Osteoblast (primary cell): ENCODE measurements around the gene THBS1. TPM values are rescaled to one million over a fixed set of nuclear protein-coding genes. Genes with fewer than 3 reads are reported as not detected.

Experiments
- DNase-seq: peaks from one replicate; pipeline ENCODE4 v3.0.0; 2011; ENCODE audit warnings: low spot score, mixed read lengths; ENCODE audit not compliant: insufficient read length; ENCODE audit errors: missing footprints
- H2AFZ ChIP-seq: 2 replicates; pipeline ENCODE4 v1.6.0; 2011; ENCODE audit warnings: mild to moderate bottlenecking, low read length
- H3K27ac ChIP-seq: 2 replicates; pipeline ENCODE4 v1.5.1; 2011; ENCODE audit warnings: mild to moderate bottlenecking, low read depth, low read length, moderate library complexity
- H3K27me3 ChIP-seq: 2 replicates; pipeline ENCODE4 v1.6.0; 2012; ENCODE audit warnings: mild to moderate bottlenecking, control low read depth, inconsistent platforms, low read length, moderate library complexity; ENCODE audit not compliant: insufficient read depth
- H3K36me3 ChIP-seq: 2 replicates; pipeline ENCODE4 v1.5.1; 2011; ENCODE audit warnings: mild to moderate bottlenecking, low read length, control low read depth, moderate library complexity; ENCODE audit not compliant: insufficient read depth
- H3K4me1 ChIP-seq: 2 replicates; pipeline ENCODE4 v1.5.1; 2011; ENCODE audit warnings: mild to moderate bottlenecking, low read length, control low read depth, moderate library complexity; ENCODE audit not compliant: insufficient read depth
- H3K4me2 ChIP-seq: 2 replicates; pipeline ENCODE4 v1.6.0; 2011; ENCODE audit warnings: mild to moderate bottlenecking, low read length; ENCODE audit not compliant: insufficient read depth
- H3K4me3 ChIP-seq: fragments of 200-600 bp; sonication (generic); 3 replicates; pipeline ENCODE4 v1.5.1; 2012; ENCODE audit warnings: mild to moderate bottlenecking, low read length, inconsistent platforms; ENCODE audit not compliant: insufficient read depth
- H3K79me2 ChIP-seq: 2 replicates; pipeline ENCODE4 v1.6.0; 2012; ENCODE audit warnings: mild to moderate bottlenecking, low read length, control low read depth, inconsistent platforms; ENCODE audit not compliant: insufficient read depth
- H3K9me3 ChIP-seq: 2 replicates; pipeline ENCODE4 v1.5.1; 2011; ENCODE audit warnings: low read depth, low read length, control low read depth
- H4K20me1 ChIP-seq: 2 replicates; pipeline ENCODE4 v1.6.0; 2012; ENCODE audit warnings: mild to moderate bottlenecking, low read length, control low read depth; ENCODE audit not compliant: insufficient read depth
- CTCF ChIP-seq: IDR thresholded peaks from 2 replicates; pipeline ENCODE4 v1.5.1; 2011; ENCODE audit warnings: mild to moderate bottlenecking, low read depth, low read length, moderate library complexity; ENCODE audit errors: extremely low read depth
- total RNA-seq: library from RNA; depleted of rRNA; stranded (reverse); fragments of >200 nt; gene quantifications from 2 replicates; pipeline ENCODE4 v1.2.3, GENCODE V29; 2012

Gene THBS1
- total RNA-seq, 1 donor, result 8,941 TPM

GRCh38 chr15:39645138-39645975 is 64.5 kb downstream of the THBS1 start:
- H3K9me3 ChIP-seq, result no peaks in the 10 kb centered on the region
- H4K20me1 ChIP-seq, result no peaks in the 10 kb centered on the region
- H3K4me3 ChIP-seq, result no peak overlapping the region
- peaks cover 15% of the 10 kb centered on the region for H3K4me1 ChIP-seq
- H3K36me3 ChIP-seq, result no peaks in the 10 kb centered on the region
- TF ChIP-seq CTCF, result no peak
- H3K27ac ChIP-seq, result no peak overlapping the region
- no peak for DNase-seq
- H2AFZ ChIP-seq, result no peak overlapping the region
- no peak overlapping the region for H3K4me2 ChIP-seq
- H3K79me2 ChIP-seq, result no peaks in the 10 kb centered on the region
- H3K27me3 ChIP-seq, result no peaks in the 10 kb centered on the region

GRCh38 chr15:39645976-39646257 is 65.0 kb downstream of the THBS1 start:
- no peak for TF ChIP-seq CTCF
- H3K4me2 ChIP-seq, result no peak overlapping the region
- peaks cover 15% of the 10 kb centered on the region for H3K4me1 ChIP-seq
- no peak overlapping the region for H3K4me3 ChIP-seq
- H3K79me2 ChIP-seq, result no peaks in the 10 kb centered on the region
- no peaks in the 10 kb centered on the region for H3K27me3 ChIP-seq
- H3K27ac ChIP-seq, result no peak overlapping the region
- no peak overlapping the region for H2AFZ ChIP-seq
- H3K9me3 ChIP-seq, result no peaks in the 10 kb centered on the region
- no peak for DNase-seq
- H4K20me1 ChIP-seq, result no peaks in the 10 kb centered on the region
- H3K36me3 ChIP-seq, result no peaks in the 10 kb centered on the region

- H3K9me3 ChIP-seq, result no peaks in the 10 kb centered on the region
- DNase-seq, result no peak
- no peak overlapping the region for H3K27ac ChIP-seq
- no peaks in the 10 kb centered on the region for H3K27me3 ChIP-seq
- peaks cover 15% of the 10 kb centered on the region for H3K4me1 ChIP-seq
- no peak for TF ChIP-seq CTCF
- H2AFZ ChIP-seq, result no peak overlapping the region
- H3K79me2 ChIP-seq, result no peaks in the 10 kb centered on the region
- H3K4me3 ChIP-seq, result no peak overlapping the region
- no peak overlapping the region for H3K4me2 ChIP-seq
- no peaks in the 10 kb centered on the region for H4K20me1 ChIP-seq
- no peaks in the 10 kb centered on the region for H3K36me3 ChIP-seq
These were observed 65.5 kb downstream of the THBS1 start for GRCh38 chr15:39646425-39646824.

Other genes starting within 250 kb of the THBS1 start
- 2.1 and 3.6 TPM in 2 replicates for gene FSIP1, start 201.8 kb downstream of the THBS1 start, total RNA-seq